NT2/D1 (cell line): Measurements from ENCODE around the gene CORO2A.

ENCODE experiments used
- SUZ12 ChIP-seq: IDR thresholded peaks from 2 replicates; pipeline ENCODE4 v1.6.1; 2011; ENCODE audit not compliant: insufficient read length, insufficient read depth; ENCODE audit errors: extremely low read depth
- YY1 ChIP-seq: IDR thresholded peaks from 2 replicates; pipeline ENCODE4 v1.6.1; 2011; ENCODE audit not compliant: insufficient read length, insufficient read depth
- ZNF274 ChIP-seq: IDR thresholded peaks from 2 replicates; pipeline ENCODE4 v1.6.1; 2011; ENCODE audit warnings: mild to moderate bottlenecking, low read depth, low read length

- TF ChIP-seq YY1 (no peak), SUZ12 (no peak), ZNF274 (no peak)
Observed at GRCh38 chr9:98185611-98186171, 6.7 kb downstream of the CORO2A start.
